ENCODE measurements around the gene KCNAB2. TPM values are rescaled to one million over a fixed set of nuclear protein-coding genes. Genes with fewer than 3 reads are reported as not detected.

KCNAB2 gene
- total RNA-seq, 1 experiment from 2014 or later = 11.0 TPM

GRCh38 chr1:6049419-6049818 is 3.7 kb downstream of the KCNAB2 start:
- Mint-ChIP-seq H3K9me3 (ENCODE audit: unreplicated experiment) (no peaks in the 10 kb centered on the region), H3K4me1 (ENCODE audit: low read depth, unreplicated experiment) (no peaks in the 10 kb centered on the region), H3K4me3 (ENCODE audit: unreplicated experiment) (no peak overlapping the region), H3K27ac (ENCODE audit: unreplicated experiment) (no peak overlapping the region), H3K36me3 (ENCODE audit: insufficient read depth, unreplicated experiment) (no peaks in the 10 kb centered on the region), H3K27me3 (ENCODE audit: insufficient read depth, unreplicated experiment) (no peaks in the 10 kb centered on the region)
- no peak for DNase-seq
- Histone ChIP-seq H3K4me1 (no peaks in the 10 kb centered on the region), H3K36me3 (ENCODE audit: control insufficient read depth, insufficient read depth, low read length) (no peaks in the 10 kb centered on the region), H3K27me3 (replicated peaks; ENCODE audit: control insufficient read depth, insufficient read depth, low read length) (no peaks in the 10 kb centered on the region), H3K9me3 (no peaks in the 10 kb centered on the region), H3K4me3 (ENCODE audit: low read depth, low read length) (no peak overlapping the region)
- intact Hi-C loops (cut with micrococcal nuclease; ENCODE audit: unreplicated experiment) = no loop called here
- BruUV-seq (replicated peaks) = no TSS peak
- TF ChIP-seq, protein P1, sequence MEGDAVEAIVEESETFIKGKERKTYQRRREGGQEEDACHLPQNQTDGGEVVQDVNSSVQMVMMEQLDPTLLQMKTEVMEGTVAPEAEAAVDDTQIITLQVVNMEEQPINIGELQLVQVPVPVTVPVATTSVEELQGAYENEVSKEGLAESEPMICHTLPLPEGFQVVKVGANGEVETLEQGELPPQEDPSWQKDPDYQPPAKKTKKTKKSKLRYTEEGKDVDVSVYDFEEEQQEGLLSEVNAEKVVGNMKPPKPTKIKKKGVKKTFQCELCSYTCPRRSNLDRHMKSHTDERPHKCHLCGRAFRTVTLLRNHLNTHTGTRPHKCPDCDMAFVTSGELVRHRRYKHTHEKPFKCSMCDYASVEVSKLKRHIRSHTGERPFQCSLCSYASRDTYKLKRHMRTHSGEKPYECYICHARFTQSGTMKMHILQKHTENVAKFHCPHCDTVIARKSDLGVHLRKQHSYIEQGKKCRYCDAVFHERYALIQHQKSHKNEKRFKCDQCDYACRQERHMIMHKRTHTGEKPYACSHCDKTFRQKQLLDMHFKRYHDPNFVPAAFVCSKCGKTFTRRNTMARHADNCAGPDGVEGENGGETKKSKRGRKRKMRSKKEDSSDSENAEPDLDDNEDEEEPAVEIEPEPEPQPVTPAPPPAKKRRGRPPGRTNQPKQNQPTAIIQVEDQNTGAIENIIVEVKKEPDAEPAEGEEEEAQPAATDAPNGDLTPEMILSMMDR (IDR thresholded peaks at IDR 0.05; ENCODE audit: insufficient read depth in 1 of 2, low read depth in 1 of 2, low read length in 1 of 2, severe bottlenecking in 1 of 2, unreplicated experiment in 1 of 2) = no peak
- ChIA-PET CTCF (interaction anchor here (1.0 kb wide), 1 partner anchor 157 kb away, joined by 3 read pairs; the partner anchor contains the start of gene RNF207), POLR2A (no interaction called here)

GRCh38 chr1:6051423-6051822 is 5.7 kb downstream of the KCNAB2 start:
- ChIA-PET POLR2A (no interaction called here), CTCF (interaction anchor here (1.3 kb wide), 1 partner anchor 17 kb away, joined by 3 read pairs; no protein-coding TSS in a partner anchor)
- Mint-ChIP-seq H3K4me3 (ENCODE audit: unreplicated experiment) (no peak overlapping the region), H3K9me3 (ENCODE audit: unreplicated experiment) (no peaks in the 10 kb centered on the region), H3K27me3 (ENCODE audit: insufficient read depth, unreplicated experiment) (no peaks in the 10 kb centered on the region), H3K27ac (ENCODE audit: unreplicated experiment) (no peak overlapping the region), H3K4me1 (ENCODE audit: low read depth, unreplicated experiment) (no peaks in the 10 kb centered on the region), H3K36me3 (ENCODE audit: insufficient read depth, unreplicated experiment) (peaks cover under 1% of the 10 kb centered on the region)
- DNase-seq = no peak
- BruUV-seq (replicated peaks) = no TSS peak
- Histone ChIP-seq H3K4me1 (no peaks in the 10 kb centered on the region), H3K9me3 (no peaks in the 10 kb centered on the region), H3K4me3 (ENCODE audit: low read depth, low read length) (no peak overlapping the region), H3K36me3 (ENCODE audit: control insufficient read depth, insufficient read depth, low read length) (no peaks in the 10 kb centered on the region), H3K27me3 (replicated peaks; ENCODE audit: control insufficient read depth, insufficient read depth, low read length) (no peaks in the 10 kb centered on the region)
- TF ChIP-seq, protein P1 (IDR thresholded peaks at IDR 0.05; ENCODE audit: insufficient read depth in 1 of 2, low read depth in 1 of 2, low read length in 1 of 2, severe bottlenecking in 1 of 2, unreplicated experiment in 1 of 2) = no peak
- intact Hi-C loops (cut with micrococcal nuclease; ENCODE audit: unreplicated experiment) = no loop called here

DNA sequence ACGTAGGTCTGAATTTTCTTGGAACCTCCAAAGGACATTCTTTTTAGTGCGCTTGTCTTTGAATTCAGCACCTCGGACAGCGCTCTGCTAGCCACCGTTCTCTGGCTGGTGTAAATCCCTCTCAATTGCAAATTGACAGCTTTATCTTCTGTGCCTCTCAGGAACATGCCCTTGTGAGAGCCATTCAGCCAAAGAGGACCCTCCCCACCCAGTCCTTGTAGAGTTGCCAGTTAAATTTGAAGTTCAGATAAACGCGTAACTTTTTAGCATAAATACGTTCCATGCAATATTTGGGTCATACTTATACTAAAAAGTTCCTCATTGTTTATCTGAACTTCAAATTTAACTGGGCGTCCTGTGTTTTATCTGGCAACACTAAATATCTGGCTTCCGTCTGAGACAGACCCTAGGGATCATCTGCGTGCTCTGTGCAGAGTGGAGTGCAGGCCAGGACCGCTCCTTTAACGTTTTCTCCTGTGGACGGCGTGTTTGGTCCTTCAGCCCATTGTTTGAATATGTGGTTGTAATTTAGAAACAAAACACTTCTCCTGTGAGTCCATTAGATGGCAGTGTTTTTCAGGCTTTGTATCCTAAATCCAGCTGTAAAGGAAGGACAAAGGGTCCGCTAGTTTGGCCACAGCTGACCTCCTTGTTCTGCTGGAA is 7.0 kb downstream of the KCNAB2 start:
- Histone ChIP-seq H3K9me3 (no peaks in the 10 kb centered on the region), H3K27me3 (replicated peaks; ENCODE audit: control insufficient read depth, insufficient read depth, low read length) (no peaks in the 10 kb centered on the region), H3K4me1 (no peaks in the 10 kb centered on the region), H3K36me3 (ENCODE audit: control insufficient read depth, insufficient read depth, low read length) (no peaks in the 10 kb centered on the region), H3K4me3 (ENCODE audit: low read depth, low read length) (no peak overlapping the region)
- BruUV-seq (replicated peaks) = no TSS peak
- TF ChIP-seq, protein P1 (IDR thresholded peaks at IDR 0.05; ENCODE audit: insufficient read depth in 1 of 2, low read depth in 1 of 2, low read length in 1 of 2, severe bottlenecking in 1 of 2, unreplicated experiment in 1 of 2) = peak; percentile 41 to 52
- Mint-ChIP-seq H3K9me3 (ENCODE audit: unreplicated experiment) (no peaks in the 10 kb centered on the region), H3K27ac (ENCODE audit: unreplicated experiment) (no peak overlapping the region), H3K27me3 (ENCODE audit: insufficient read depth, unreplicated experiment) (no peaks in the 10 kb centered on the region), H3K36me3 (ENCODE audit: insufficient read depth, unreplicated experiment) (peaks cover 8% of the 10 kb centered on the region), H3K4me1 (ENCODE audit: low read depth, unreplicated experiment) (no peaks in the 10 kb centered on the region), H3K4me3 (ENCODE audit: unreplicated experiment) (no peak overlapping the region)
- intact Hi-C loops (cut with micrococcal nuclease; ENCODE audit: unreplicated experiment) = loop anchor here (2.0 kb wide), 1 partner anchor 108 kb away; no protein-coding TSS in a partner anchor
- ChIA-PET POLR2A (interaction anchor here (0.5 kb wide), 1 partner anchor 61 kb away, joined by 3 read pairs; no protein-coding TSS in a partner anchor), CTCF (interaction anchor here (0.6 to 1.5 kb wide), 6 partner anchors 19 to 1705 kb away, joined by 3 to 15 read pairs (median 4); no protein-coding TSS in a partner anchor)
- DNase-seq = peak in 1 of 2 experiments; percentile 72
